ENCODE data around the gene KCNJ1.

KCNJ1 gene

DNA sequence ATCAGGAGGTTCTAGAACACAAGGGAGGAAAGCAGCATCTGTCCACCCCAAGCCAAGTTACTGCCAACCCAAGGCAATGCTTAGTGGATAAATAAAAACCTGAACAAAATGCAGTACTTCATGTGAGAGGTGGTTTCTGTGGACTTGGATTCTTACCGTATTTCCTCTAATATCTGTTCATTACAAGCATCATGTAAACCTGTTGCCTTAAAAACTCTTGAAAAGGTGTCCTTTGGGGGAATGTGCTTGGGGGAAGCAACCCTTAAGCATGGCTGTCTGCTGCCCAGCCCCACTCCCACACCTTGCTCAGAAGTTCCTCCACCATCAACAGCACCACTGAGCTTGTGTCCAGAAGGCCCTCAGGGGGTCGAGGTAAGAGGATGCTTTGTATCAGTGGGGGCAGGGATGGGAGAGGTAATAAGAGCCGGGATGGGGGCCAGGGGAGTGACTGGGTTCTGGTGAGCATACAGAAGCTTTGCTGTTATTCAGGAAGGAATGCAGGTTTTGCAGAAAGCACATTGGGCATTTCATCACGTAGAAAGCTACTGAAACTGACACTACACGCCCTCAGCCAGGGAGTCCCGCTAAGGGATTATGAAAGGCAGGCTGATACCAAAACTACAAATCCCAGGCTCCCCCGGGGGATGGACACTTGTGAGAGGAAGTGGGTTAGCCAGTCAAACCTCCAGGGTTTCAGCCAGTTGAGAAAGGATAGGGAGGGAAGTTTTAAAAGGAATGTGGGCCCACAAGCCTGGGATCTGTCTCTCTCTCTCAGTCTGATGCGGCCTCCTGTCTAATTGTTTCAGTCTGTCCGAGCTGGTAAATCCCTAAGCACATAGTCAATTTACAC lies 52.0 kb downstream of the KCNJ1 start:
- Histone ChIP-seq H3K27me3 (ENCODE audit: control insufficient read depth, insufficient read depth, low read length) (no peaks in the 10 kb centered on the region), H3K4me3 (ENCODE audit: low read length) (no peak overlapping the region), H3K27ac (ENCODE audit: low read depth, low read length) (no peak overlapping the region), H3K4me1 (ENCODE audit: control insufficient read depth, insufficient read depth, low read length) (no peaks in the 10 kb centered on the region), H3K9ac (ENCODE audit: low read length) (no peak overlapping the region), H3K36me3 (ENCODE audit: control insufficient read depth, insufficient read depth, low read length) (no peaks in the 10 kb centered on the region)

DNA sequence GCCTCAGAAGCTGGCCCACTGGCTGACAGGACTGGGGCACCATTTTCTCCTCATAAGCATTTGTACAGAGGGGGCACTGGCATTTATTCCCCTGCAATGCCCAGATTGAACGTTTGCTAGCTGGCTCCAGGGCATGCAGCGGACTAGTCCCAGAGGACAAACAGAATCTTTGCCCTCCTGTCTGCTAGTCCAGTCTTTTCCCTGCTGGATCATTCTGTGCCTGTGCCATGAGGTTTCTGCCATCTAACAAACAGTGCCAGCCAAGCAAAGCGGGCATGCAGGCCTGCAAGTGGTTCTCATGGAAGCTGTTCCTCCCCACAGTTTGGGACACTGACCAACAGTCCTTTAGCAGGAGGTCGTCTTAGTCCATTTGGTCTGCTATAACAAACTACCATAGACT lies 53.4 kb downstream of the KCNJ1 start:
- Histone ChIP-seq H3K27me3 (ENCODE audit: control insufficient read depth, insufficient read depth, low read length) (no peaks in the 10 kb centered on the region), H3K36me3 (ENCODE audit: control insufficient read depth, insufficient read depth, low read length) (no peaks in the 10 kb centered on the region), H3K4me1 (ENCODE audit: control insufficient read depth, insufficient read depth, low read length) (no peaks in the 10 kb centered on the region), H3K9ac (ENCODE audit: low read length) (no peak overlapping the region), H3K4me3 (ENCODE audit: low read length) (no peak overlapping the region), H3K27ac (ENCODE audit: low read depth, low read length) (no peak overlapping the region)

DNA sequence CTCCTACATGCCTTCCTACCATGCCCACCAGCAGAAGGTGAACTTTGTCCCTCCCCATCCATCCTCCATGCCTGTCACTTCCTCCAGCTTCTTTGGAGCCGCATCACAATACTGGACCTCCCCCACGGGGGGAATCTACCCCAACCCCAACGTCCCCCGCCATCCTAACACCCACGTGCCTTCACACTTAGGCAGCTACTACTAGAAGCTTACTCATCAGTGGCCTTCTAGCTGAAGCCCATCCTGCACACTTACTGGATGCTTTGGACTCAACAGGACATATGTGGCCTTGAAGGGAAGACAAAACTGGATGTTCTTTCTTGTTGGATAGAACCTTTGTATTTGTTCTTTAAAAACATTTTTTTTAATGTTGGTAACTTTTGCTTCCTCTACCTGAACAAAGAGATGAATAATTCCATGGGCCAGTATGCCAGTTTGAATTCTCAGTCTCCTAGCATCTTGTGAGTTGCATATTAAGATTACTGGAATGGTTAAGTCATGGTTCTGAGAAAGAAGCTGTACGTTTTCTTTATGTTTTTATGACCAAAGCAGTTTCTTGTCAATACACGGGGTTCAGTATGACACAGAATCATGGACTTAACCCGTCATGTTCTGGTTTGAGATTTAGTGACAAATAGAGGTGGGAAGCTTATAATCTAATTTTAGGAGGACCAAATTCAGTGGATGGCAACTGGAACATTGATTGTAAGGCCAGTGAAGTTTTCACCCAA lies 56.1 kb downstream of the KCNJ1 start:
- Histone ChIP-seq H3K4me3 (ENCODE audit: low read length) (no peak overlapping the region), H3K4me1 (ENCODE audit: control insufficient read depth, insufficient read depth, low read length) (no peaks in the 10 kb centered on the region), H3K27me3 (ENCODE audit: control insufficient read depth, insufficient read depth, low read length) (no peaks in the 10 kb centered on the region), H3K27ac (ENCODE audit: low read depth, low read length) (no peak overlapping the region), H3K9ac (ENCODE audit: low read length) (no peak overlapping the region), H3K36me3 (ENCODE audit: control insufficient read depth, insufficient read depth, low read length) (peaks cover 1% of the 10 kb centered on the region)

DNA sequence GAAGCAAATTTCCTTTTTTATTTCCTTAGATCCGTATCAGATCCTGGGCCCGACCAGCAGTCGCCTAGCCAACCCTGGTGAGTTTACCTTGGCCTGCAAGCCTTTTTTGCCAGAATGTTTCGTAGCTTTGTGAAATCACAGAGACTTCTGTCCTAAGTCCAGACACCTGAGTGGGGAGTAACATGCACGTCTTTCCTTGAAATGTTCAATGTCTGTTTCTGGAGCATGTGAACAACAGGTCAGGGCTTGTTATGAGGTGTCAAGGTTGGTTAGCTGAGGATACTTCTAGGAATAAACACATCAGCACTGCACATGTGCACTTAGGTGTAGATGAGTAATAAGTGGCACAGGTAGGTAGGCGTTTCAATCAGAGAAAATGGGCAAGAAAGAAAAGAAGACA lies 58.0 kb downstream of the KCNJ1 start:
- Histone ChIP-seq H3K4me1 (ENCODE audit: control insufficient read depth, insufficient read depth, low read length) (no peaks in the 10 kb centered on the region), H3K27me3 (ENCODE audit: control insufficient read depth, insufficient read depth, low read length) (no peaks in the 10 kb centered on the region), H3K9ac (ENCODE audit: low read length) (no peak overlapping the region), H3K27ac (ENCODE audit: low read depth, low read length) (no peak overlapping the region), H3K36me3 (ENCODE audit: control insufficient read depth, insufficient read depth, low read length) (peaks cover 4% of the 10 kb centered on the region), H3K4me3 (ENCODE audit: low read length) (no peak overlapping the region)

- Histone ChIP-seq H3K9ac (ENCODE audit: low read length) (no peak overlapping the region), H3K4me3 (ENCODE audit: low read length) (no peak overlapping the region), H3K27me3 (ENCODE audit: control insufficient read depth, insufficient read depth, low read length) (no peaks in the 10 kb centered on the region), H3K4me1 (ENCODE audit: control insufficient read depth, insufficient read depth, low read length) (no peaks in the 10 kb centered on the region), H3K36me3 (ENCODE audit: control insufficient read depth, insufficient read depth, low read length) (peaks cover 4% of the 10 kb centered on the region), H3K27ac (ENCODE audit: low read depth, low read length) (no peak overlapping the region)
Measured at GRCh38 chr11:128807909-128808308, 59.2 kb downstream of the KCNJ1 start.

GRCh38 chr11:128806506-128807261 lies 60.4 kb downstream of the KCNJ1 start:
- Histone ChIP-seq H3K36me3 (ENCODE audit: control insufficient read depth, insufficient read depth, low read length) (peaks cover 4% of the 10 kb centered on the region), H3K27ac (ENCODE audit: low read depth, low read length) (no peak overlapping the region), H3K4me1 (ENCODE audit: control insufficient read depth, insufficient read depth, low read length) (no peaks in the 10 kb centered on the region)

DNA sequence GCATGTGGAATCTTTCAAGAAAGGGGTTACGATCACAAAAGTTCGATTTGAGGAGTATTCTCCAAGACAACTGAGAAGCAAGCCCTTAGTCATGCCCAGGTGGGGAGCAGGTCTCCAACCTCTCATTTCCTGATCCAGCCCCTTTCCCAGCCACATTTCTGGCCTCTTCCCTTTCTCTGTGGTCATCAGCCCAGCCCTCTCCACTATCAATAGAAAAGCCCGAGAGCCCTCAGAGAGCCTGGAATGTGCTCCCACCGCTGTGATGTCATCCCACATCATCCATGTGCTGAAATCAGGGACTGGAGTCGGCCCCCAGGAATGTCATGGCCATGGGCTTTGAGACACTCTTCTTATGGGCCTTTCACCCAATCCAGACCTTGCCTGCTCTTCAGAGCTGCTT lies 62.6 kb downstream of the KCNJ1 start:
- Histone ChIP-seq H3K27ac (ENCODE audit: low read depth, low read length) (no peak overlapping the region), H3K36me3 (ENCODE audit: control insufficient read depth, insufficient read depth, low read length) (peaks cover 7% of the 10 kb centered on the region), H3K9ac (ENCODE audit: low read length) (no peak overlapping the region), H3K4me1 (ENCODE audit: control insufficient read depth, insufficient read depth, low read length) (no peaks in the 10 kb centered on the region), H3K4me3 (ENCODE audit: low read length) (no peak overlapping the region), H3K27me3 (ENCODE audit: control insufficient read depth, insufficient read depth, low read length) (no peaks in the 10 kb centered on the region)

More at GRCh38 chr11:128806506-128807261, 60.4 kb downstream of the KCNJ1 start:
- Histone ChIP-seq H3K27me3 (ENCODE audit: control insufficient read depth, insufficient read depth, low read length) (no peaks in the 10 kb centered on the region), H3K9ac (ENCODE audit: low read length) (no peak overlapping the region), H3K4me3 (ENCODE audit: low read length) (no peak overlapping the region)

- no peak overlapping the region for H3K9ac ChIP-seq (ENCODE audit: low read length)
- no peaks in the 10 kb centered on the region for H3K4me1 ChIP-seq (ENCODE audit: control insufficient read depth, insufficient read depth, low read length)
- H3K27ac ChIP-seq (ENCODE audit: low read depth, low read length) = no peak overlapping the region
- H3K27me3 ChIP-seq (ENCODE audit: control insufficient read depth, insufficient read depth, low read length) = no peaks in the 10 kb centered on the region
- H3K36me3 ChIP-seq (ENCODE audit: control insufficient read depth, insufficient read depth, low read length) = peaks cover 7% of the 10 kb centered on the region
- H3K4me3 ChIP-seq (ENCODE audit: low read length) = no peak overlapping the region
Measured at GRCh38 chr11:128803449-128804245, 63.4 kb downstream of the KCNJ1 start.

GRCh38 chr11:128803011-128803410 lies 64.1 kb downstream of the KCNJ1 start:
- Histone ChIP-seq H3K9ac (ENCODE audit: low read length) (no peak overlapping the region), H3K36me3 (ENCODE audit: control insufficient read depth, insufficient read depth, low read length) (peaks cover 7% of the 10 kb centered on the region), H3K27ac (ENCODE audit: low read depth, low read length) (no peak overlapping the region), H3K4me3 (ENCODE audit: low read length) (no peak overlapping the region), H3K27me3 (ENCODE audit: control insufficient read depth, insufficient read depth, low read length) (no peaks in the 10 kb centered on the region), H3K4me1 (ENCODE audit: control insufficient read depth, insufficient read depth, low read length) (no peaks in the 10 kb centered on the region)

- Histone ChIP-seq H3K4me3 (ENCODE audit: low read length) (no peak overlapping the region), H3K36me3 (ENCODE audit: control insufficient read depth, insufficient read depth, low read length) (peaks cover 7% of the 10 kb centered on the region), H3K27ac (ENCODE audit: low read depth, low read length) (no peak overlapping the region), H3K4me1 (ENCODE audit: control insufficient read depth, insufficient read depth, low read length) (no peaks in the 10 kb centered on the region), H3K9ac (ENCODE audit: low read length) (no peak overlapping the region), H3K27me3 (ENCODE audit: control insufficient read depth, insufficient read depth, low read length) (no peaks in the 10 kb centered on the region)
Measured at GRCh38 chr11:128802358-128802981, 64.6 kb downstream of the KCNJ1 start.

DNA sequence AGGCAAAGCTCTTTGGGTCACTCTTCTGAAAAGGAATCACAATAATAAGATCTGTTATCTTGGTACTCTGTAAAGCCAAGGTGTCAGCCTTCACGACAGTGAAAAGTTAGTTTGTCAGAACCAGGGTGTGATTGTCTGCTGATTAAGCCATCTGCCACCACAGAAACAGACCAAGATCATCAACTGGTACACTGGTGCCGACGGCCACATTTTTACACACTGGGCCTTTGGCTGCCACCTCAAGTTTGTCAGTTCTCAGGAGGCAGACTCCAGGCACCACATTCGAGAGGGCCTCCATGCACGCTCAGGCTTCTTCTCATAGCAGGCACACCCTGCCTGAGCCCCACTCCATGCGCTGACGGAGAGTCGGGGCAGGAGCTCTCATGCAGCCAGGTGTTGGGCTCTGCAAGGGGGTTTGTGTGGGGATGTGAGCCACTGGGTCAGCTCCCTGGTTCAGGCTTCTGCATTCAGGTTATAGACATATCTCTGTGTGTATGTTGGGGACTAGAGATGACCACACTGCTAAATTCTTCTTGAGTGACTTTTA lies 66.2 kb downstream of the KCNJ1 start:
- no peak overlapping the region for H3K4me3 ChIP-seq (ENCODE audit: low read length)
- peaks cover 5% of the 10 kb centered on the region for H3K36me3 ChIP-seq (ENCODE audit: control insufficient read depth, insufficient read depth, low read length)
- no peaks in the 10 kb centered on the region for H3K27me3 ChIP-seq (ENCODE audit: control insufficient read depth, insufficient read depth, low read length)
- no peaks in the 10 kb centered on the region for H3K4me1 ChIP-seq (ENCODE audit: control insufficient read depth, insufficient read depth, low read length)
- no peak overlapping the region for H3K9ac ChIP-seq (ENCODE audit: low read length)
- no peak overlapping the region for H3K27ac ChIP-seq (ENCODE audit: low read depth, low read length)
